ENCODE results near the gene ETV3L. TPM values are rescaled to one million over a fixed set of nuclear protein-coding genes. Genes with fewer than 3 reads are reported as not detected.

ETV3L gene
- total and polyA plus RNA-seq, 4 experiments from 2014 or later: not detected

GRCh38 chr1:157086299-157086698, 13.3 kb downstream of the ETV3L start:
- Histone ChIP-seq H3K27ac (ENCODE audit: low read depth, low read length) (no peak overlapping the region), H3K36me3 (ENCODE audit: insufficient read depth, low read length) (no peaks in the 10 kb centered on the region), H3K9me3 (ENCODE audit: control insufficient read depth in 1 of 2, low read length in 2 of 2) (no peaks in the 10 kb centered on the region), H3K4me1 (ENCODE audit: insufficient read depth, low read length) (peaks cover 5% of the 10 kb centered on the region), H3K27me3 (ENCODE audit: insufficient read depth, low read length) (no peaks in the 10 kb centered on the region), H3K4me3 (ENCODE audit: low read length in 2 of 2) (no peak overlapping the region)
- peaks cover 0 to 6% (median 2%) of the 10 kb centered on the region in 4 donors for H3K4me1 Mint-ChIP-seq
- ChIA-PET POLR2A (ENCODE audit: partially characterized antibody) (no interaction called here), CTCF (ENCODE audit: partially characterized antibody) (interaction anchor here (0.7 to 7.0 kb wide), 2 partner anchors 70 to 78 kb away, joined by 3 to 460 read pairs; no protein-coding TSS in a partner anchor)
- no peak for DNase-seq
- peaks cover 2% of the 10 kb centered on the region in 2 donors for H3K27me3 Mint-ChIP-seq
- no peaks in the 10 kb centered on the region for H3K9me3 Mint-ChIP-seq
- no peak overlapping the region for H3K4me3 Mint-ChIP-seq
- H3K27ac Mint-ChIP-seq: no peak overlapping the region
- intact Hi-C loops (cut with micrococcal nuclease): no loop called here
- H3K36me3 Mint-ChIP-seq: no peaks in the 10 kb centered on the region

- Histone ChIP-seq H3K27me3 (ENCODE audit: insufficient read depth, low read length) (no peaks in the 10 kb centered on the region), H3K9me3 (ENCODE audit: control insufficient read depth in 1 of 2, low read length in 2 of 2) (no peaks in the 10 kb centered on the region), H3K4me3 (ENCODE audit: low read length in 2 of 2) (no peak overlapping the region), H3K27ac (ENCODE audit: low read depth, low read length) (no peak overlapping the region), H3K4me1 (ENCODE audit: insufficient read depth, low read length) (peaks cover 3% of the 10 kb centered on the region), H3K36me3 (ENCODE audit: insufficient read depth, low read length) (no peaks in the 10 kb centered on the region)
- no peak for DNase-seq
- Mint-ChIP-seq H3K9me3 (no peaks in the 10 kb centered on the region), H3K4me3 (no peak overlapping the region), H3K36me3 (no peaks in the 10 kb centered on the region), H3K4me1 (peaks cover 0 to 6% (median 2%) of the 10 kb centered on the region in 4 donors), H3K27ac (no peak overlapping the region), H3K27me3 (peaks cover 2 to 6% of the 10 kb centered on the region in 2 donors)
- POLR2A ChIA-PET (ENCODE audit: partially characterized antibody): no interaction called here
- intact Hi-C loops (cut with micrococcal nuclease): no loop called here
- CTCF ChIA-PET (ENCODE audit: partially characterized antibody): interaction anchor here (7.0 kb wide), 1 partner anchor 70 kb away, joined by 460 read pairs; no protein-coding TSS in a partner anchor
Observed at GRCh38 chr1:157085421-157085820, 14.2 kb downstream of the ETV3L start.

DNA sequence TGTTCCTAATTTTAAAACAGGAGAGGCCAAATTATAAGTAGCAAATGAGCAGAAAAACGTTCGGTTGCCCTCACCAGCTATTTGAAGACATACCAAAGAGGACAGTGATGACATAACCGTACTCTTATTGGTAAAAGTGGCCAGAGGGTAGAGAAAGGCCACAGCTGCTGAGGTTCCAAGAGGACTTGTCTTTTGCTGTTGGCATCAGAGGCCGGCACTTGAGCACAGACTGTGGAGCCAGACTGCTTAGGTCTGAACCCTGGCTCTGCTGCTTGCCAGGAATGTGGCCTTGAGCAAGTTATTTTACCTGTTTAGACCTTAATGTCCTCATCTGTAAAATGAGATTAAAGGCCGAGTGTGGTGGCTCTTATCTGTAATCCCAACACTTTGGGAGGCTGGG, 14.9 kb downstream of the ETV3L start:
- ChIA-PET POLR2A (ENCODE audit: partially characterized antibody) (no interaction called here), CTCF (ENCODE audit: partially characterized antibody) (interaction anchor here (5.4 kb wide), 1 partner anchor 71 kb away, joined by 35 read pairs; no protein-coding TSS in a partner anchor)
- Histone ChIP-seq H3K27me3 (ENCODE audit: insufficient read depth, low read length) (no peaks in the 10 kb centered on the region), H3K36me3 (ENCODE audit: insufficient read depth, low read length) (no peaks in the 10 kb centered on the region), H3K9me3 (ENCODE audit: control insufficient read depth in 1 of 2, low read length in 2 of 2) (no peaks in the 10 kb centered on the region), H3K4me3 (ENCODE audit: low read length in 2 of 2) (no peak overlapping the region), H3K4me1 (ENCODE audit: insufficient read depth, low read length) (no peaks in the 10 kb centered on the region), H3K27ac (ENCODE audit: low read depth, low read length) (no peak overlapping the region)
- no peak for DNase-seq
- H3K4me1 Mint-ChIP-seq: no peaks in the 10 kb centered on the region
- no peak overlapping the region for H3K4me3 Mint-ChIP-seq
- no peak overlapping the region for H3K27ac Mint-ChIP-seq
- no peaks in the 10 kb centered on the region for H3K9me3 Mint-ChIP-seq
- H3K27me3 Mint-ChIP-seq: peaks cover 0 to 5% of the 10 kb centered on the region in 2 donors
- intact Hi-C loops (cut with micrococcal nuclease): no loop called here
- H3K36me3 Mint-ChIP-seq: no peaks in the 10 kb centered on the region

DNA sequence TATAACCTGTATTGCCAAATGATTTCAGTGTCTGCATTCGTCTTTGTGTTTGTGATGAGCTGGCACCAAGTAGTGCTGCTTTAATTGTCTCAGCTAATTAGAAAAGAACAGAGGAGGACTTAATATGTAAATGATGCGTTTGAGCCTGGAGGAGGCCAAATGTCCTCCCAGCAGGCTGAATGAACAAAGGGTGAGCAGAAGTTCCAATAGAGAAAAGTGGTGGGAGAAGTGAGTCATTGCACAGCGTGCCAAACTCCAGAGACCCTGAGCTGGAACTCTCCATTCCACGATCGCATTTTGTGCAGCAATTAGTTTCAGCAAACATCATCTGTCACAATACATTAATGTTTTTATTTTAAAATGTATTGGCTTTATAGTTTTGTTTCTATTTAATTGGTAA, 17.9 kb downstream of the ETV3L start:
- Mint-ChIP-seq H3K27ac (no peak overlapping the region), H3K27me3 (peaks cover 5 to 22% of the 10 kb centered on the region in 2 donors), H3K4me3 (no peak overlapping the region), H3K9me3 (no peaks in the 10 kb centered on the region), H3K4me1 (no peaks in the 10 kb centered on the region), H3K36me3 (no peaks in the 10 kb centered on the region)
- ChIA-PET POLR2A (ENCODE audit: partially characterized antibody) (no interaction called here), CTCF (ENCODE audit: partially characterized antibody) (interaction anchor here (1.3 to 5.4 kb wide), 2 partner anchors 9 to 74 kb away, joined by 11 to 35 read pairs; no protein-coding TSS in a partner anchor)
- intact Hi-C loops (cut with micrococcal nuclease): no loop called here
- no peak for DNase-seq
- no peaks in the 10 kb centered on the region for H3K9me3 ChIP-seq (ENCODE audit: control insufficient read depth in 1 of 2, low read length in 2 of 2)
- no peak overlapping the region for H3K4me3 ChIP-seq (ENCODE audit: low read length in 2 of 2)
- H3K27ac ChIP-seq (ENCODE audit: low read depth, low read length): no peak overlapping the region
- no peaks in the 10 kb centered on the region for H3K4me1 ChIP-seq (ENCODE audit: insufficient read depth, low read length)
- H3K36me3 ChIP-seq (ENCODE audit: insufficient read depth, low read length): no peaks in the 10 kb centered on the region
- H3K27me3 ChIP-seq (ENCODE audit: insufficient read depth, low read length): no peaks in the 10 kb centered on the region

- no peak overlapping the region for H3K4me3 Mint-ChIP-seq
- no peaks in the 10 kb centered on the region for H3K36me3 Mint-ChIP-seq
- POLR2A ChIA-PET (ENCODE audit: partially characterized antibody): no interaction called here
- H3K27me3 ChIP-seq (ENCODE audit: insufficient read depth, low read length): no peaks in the 10 kb centered on the region
- no peaks in the 10 kb centered on the region for H3K4me1 ChIP-seq (ENCODE audit: insufficient read depth, low read length)
- H3K36me3 ChIP-seq (ENCODE audit: insufficient read depth, low read length): no peaks in the 10 kb centered on the region
- H3K4me1 Mint-ChIP-seq: no peaks in the 10 kb centered on the region
- H3K27ac Mint-ChIP-seq: no peak overlapping the region
- H3K9me3 ChIP-seq (ENCODE audit: control insufficient read depth in 1 of 2, low read length in 2 of 2): no peaks in the 10 kb centered on the region
- H3K4me3 ChIP-seq (ENCODE audit: low read length in 2 of 2): no peak overlapping the region
- H3K27me3 Mint-ChIP-seq: peaks cover 8 to 28% of the 10 kb centered on the region in 2 donors
- DNase-seq: no peak
- CTCF ChIA-PET (ENCODE audit: partially characterized antibody): interaction anchor here (1.3 to 5.4 kb wide), 2 partner anchors 10 to 75 kb away, joined by 11 to 35 read pairs; no protein-coding TSS in a partner anchor
- intact Hi-C loops (cut with micrococcal nuclease): no loop called here
- H3K9me3 Mint-ChIP-seq: no peaks in the 10 kb centered on the region
- no peak overlapping the region for H3K27ac ChIP-seq (ENCODE audit: low read depth, low read length)
Observed at GRCh38 chr1:157080714-157081113, 18.9 kb downstream of the ETV3L start.

- intact Hi-C loops (cut with micrococcal nuclease): loop anchor here (10.0 kb wide), 1 partner anchor 183 kb away; the partner anchor contains the start of gene PEAR1
- Mint-ChIP-seq H3K27ac (no peak overlapping the region), H3K4me3 (no peak overlapping the region), H3K4me1 (peaks cover 0 to 9% (median 3%) of the 10 kb centered on the region in 4 donors), H3K9me3 (no peaks in the 10 kb centered on the region), H3K36me3 (no peaks in the 10 kb centered on the region), H3K27me3 (peaks cover 18 to 35% of the 10 kb centered on the region in 2 donors)
- CTCF ChIA-PET (ENCODE audit: partially characterized antibody): interaction anchor here (1.3 kb wide), 1 partner anchor 12 kb away, joined by 3 read pairs; no protein-coding TSS in a partner anchor
- DNase-seq: no peak
- H3K27me3 ChIP-seq (ENCODE audit: insufficient read depth, low read length): no peaks in the 10 kb centered on the region
- H3K4me1 ChIP-seq (ENCODE audit: insufficient read depth, low read length): no peaks in the 10 kb centered on the region
- H3K36me3 ChIP-seq (ENCODE audit: insufficient read depth, low read length): no peaks in the 10 kb centered on the region
- H3K9me3 ChIP-seq (ENCODE audit: control insufficient read depth in 1 of 2, low read length in 2 of 2): no peaks in the 10 kb centered on the region
- H3K27ac ChIP-seq (ENCODE audit: low read depth, low read length): no peak overlapping the region
- POLR2A ChIA-PET (ENCODE audit: partially characterized antibody): no interaction called here
- H3K4me3 ChIP-seq (ENCODE audit: low read length in 2 of 2): no peak overlapping the region
Observed at GRCh38 chr1:157077394-157077793, 22.2 kb downstream of the ETV3L start.

DNA sequence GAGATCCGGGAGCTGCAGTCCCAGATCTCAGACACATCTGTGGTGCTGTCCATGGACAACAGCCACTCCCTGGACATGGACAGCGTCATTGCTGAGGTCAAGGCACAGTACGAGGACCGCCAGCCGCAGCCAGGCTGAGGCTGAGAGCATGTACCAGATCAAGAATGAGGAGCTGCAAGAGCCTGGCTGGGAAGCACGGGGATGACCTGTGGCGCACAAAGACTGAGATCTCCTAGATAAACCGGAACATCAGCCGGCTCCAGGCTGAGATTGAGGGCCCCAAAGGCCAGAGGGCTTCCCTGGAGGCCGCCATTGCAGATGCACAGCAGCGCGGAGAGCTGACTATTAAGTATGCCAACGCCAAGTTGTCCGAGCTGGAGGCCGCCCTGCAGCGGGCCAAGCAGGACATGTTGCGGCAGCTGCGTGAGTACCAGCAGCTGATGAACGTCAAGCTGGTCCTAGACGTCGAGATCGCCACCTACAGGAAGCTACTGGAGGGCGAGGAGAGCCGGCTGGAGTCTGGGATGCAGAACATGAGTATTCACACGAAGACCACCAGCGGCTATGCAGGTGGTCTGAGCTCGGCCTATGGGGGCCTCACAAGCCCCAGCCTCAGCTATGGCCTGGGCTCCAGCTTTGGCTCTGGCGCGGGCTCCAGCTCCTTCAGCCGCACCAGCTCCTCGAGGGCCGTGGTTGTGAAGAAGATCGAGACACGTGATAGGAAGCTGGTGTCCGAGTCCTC, 25.5 kb downstream of the ETV3L start:
- Histone ChIP-seq H3K4me1 (ENCODE audit: insufficient read depth, low read length) (no peaks in the 10 kb centered on the region), H3K4me3 (ENCODE audit: low read length in 2 of 2) (no peak overlapping the region), H3K27me3 (ENCODE audit: insufficient read depth, low read length) (no peaks in the 10 kb centered on the region), H3K9me3 (ENCODE audit: control insufficient read depth in 1 of 2, low read length in 2 of 2) (no peaks in the 10 kb centered on the region), H3K27ac (ENCODE audit: low read depth, low read length) (no peak overlapping the region), H3K36me3 (ENCODE audit: insufficient read depth, low read length) (no peaks in the 10 kb centered on the region)
- peaks cover 19 to 29% of the 10 kb centered on the region in 2 donors for H3K27me3 Mint-ChIP-seq
- H3K27ac Mint-ChIP-seq: no peak overlapping the region
- no peaks in the 10 kb centered on the region for H3K36me3 Mint-ChIP-seq
- peak overlapping the region in 1 of 8 donors; percentile 11 for H3K4me3 Mint-ChIP-seq
- no peaks in the 10 kb centered on the region for H3K9me3 Mint-ChIP-seq
- ChIA-PET CTCF (ENCODE audit: partially characterized antibody) (interaction anchor here (0.9 to 3.0 kb wide), 14 partner anchors 11 to 236 kb away, joined by 3 to 18 read pairs (median 4); partner anchors contain the start of gene PEAR1), POLR2A (ENCODE audit: partially characterized antibody) (interaction anchor here (0.6 kb wide), 1 partner anchor 181 kb away, joined by 3 read pairs; no protein-coding TSS in a partner anchor)
- H3K4me1 Mint-ChIP-seq: peaks cover 0 to 9% (median 3%) of the 10 kb centered on the region in 4 donors
- peak in 4 of 5 donors; percentile 4 to 21 (median 12) for DNase-seq
- intact Hi-C loops (cut with micrococcal nuclease): loop anchor here (10.0 kb wide), 1 partner anchor 179 kb away; the partner anchor contains the start of gene PEAR1
